ENCODE data around the gene XCR1. TPM values are rescaled to one million over a fixed set of nuclear protein-coding genes. Genes with fewer than 3 reads are reported as not detected.

The XCR1 gene
- total and polyA plus RNA-seq, 2 of the 8 experiments (the other 6 are each of a cell fraction or from before 2014, with no cell fraction given): 0.53 TPM; not detected in 1

DNA sequence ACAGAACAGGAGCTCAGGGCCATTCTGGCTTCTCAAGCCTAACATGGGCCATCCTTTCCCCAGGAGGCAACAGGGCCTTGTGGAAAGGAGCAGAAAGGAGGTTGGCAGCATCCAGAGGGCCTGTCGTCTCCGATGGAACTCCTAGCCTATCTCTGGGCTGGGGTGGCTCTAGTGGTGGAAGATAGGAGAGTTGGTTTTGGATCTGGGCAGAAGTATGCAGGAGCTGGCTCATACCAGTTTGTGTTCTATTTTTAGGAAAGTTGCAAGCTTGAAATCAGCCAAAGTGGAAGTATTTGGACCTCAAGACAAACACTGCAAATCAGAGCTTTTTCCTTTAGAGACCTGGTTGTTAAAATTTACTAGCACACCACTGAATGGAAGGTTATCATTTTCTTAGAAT is 35.4 kb upstream of the XCR1 start (continued):
- TF ChIP-seq TAF7 (optimal IDR thresholded peaks at IDR 0.05; ENCODE audit: borderline replicate concordance, low read depth, low read length) (no peak), BCL11A (IDR thresholded peaks at IDR 0.05; ENCODE audit: low read depth in 2 of 2, low read length in 2 of 2) (no peak), POU5F1 (IDR thresholded peaks at IDR 0.05; ENCODE audit: low read depth, low read length) (no peak)
- TF ChIP-seq, protein P1, sequence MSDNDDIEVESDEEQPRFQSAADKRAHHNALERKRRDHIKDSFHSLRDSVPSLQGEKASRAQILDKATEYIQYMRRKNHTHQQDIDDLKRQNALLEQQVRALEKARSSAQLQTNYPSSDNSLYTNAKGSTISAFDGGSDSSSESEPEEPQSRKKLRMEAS (IDR thresholded peaks at IDR 0.05): no peak

Measured in H1 (cell line).